Activated CD4-positive, alpha-beta T cell treated with anti-CD3 and anti-CD28 coated beads for 1 hour (primary cell): Measurements from ENCODE around the gene BMPER.

Source experiments
- DNase-seq: peaks from one replicate; pipeline ENCODE4 v3.0.0-alpha.2; 2020

BMPER gene

GRCh38 chr7:34067005-34067778, 161.9 kb downstream of the BMPER start:
- no peak for DNase-seq

GRCh38 chr7:34069676-34070075, 164.3 kb downstream of the BMPER start:
- no peak for DNase-seq

- no peak for DNase-seq
Observed at GRCh38 chr7:34070511-34071323, 165.4 kb downstream of the BMPER start.

- DNase-seq = no peak
Observed at GRCh38 chr7:34073676-34074075, 168.3 kb downstream of the BMPER start.

- no peak for DNase-seq
Observed at GRCh38 chr7:34074421-34074820, 169.1 kb downstream of the BMPER start.

- no peak for DNase-seq
Observed at GRCh38 chr7:34075523-34076370, 170.4 kb downstream of the BMPER start.

GRCh38 chr7:34077168-34077567, 171.8 kb downstream of the BMPER start:
- DNase-seq = no peak

GRCh38 chr7:34078864-34079263, 173.5 kb downstream of the BMPER start:
- no peak for DNase-seq

GRCh38 chr7:34080513-34080912, 175.2 kb downstream of the BMPER start:
- DNase-seq = no peak

GRCh38 chr7:34081935-34082334, 176.6 kb downstream of the BMPER start:
- DNase-seq = no peak

- DNase-seq = no peak
Observed at GRCh38 chr7:34083440-34083839, 178.1 kb downstream of the BMPER start.

- DNase-seq = no peak
Observed at GRCh38 chr7:34084651-34085050, 179.3 kb downstream of the BMPER start.

GRCh38 chr7:34086064-34086463, 180.7 kb downstream of the BMPER start:
- no peak for DNase-seq

- no peak for DNase-seq
Observed at GRCh38 chr7:34086981-34087380, 181.6 kb downstream of the BMPER start.

- no peak for DNase-seq
Observed at GRCh38 chr7:34087892-34088891, 182.9 kb downstream of the BMPER start.

- DNase-seq = no peak
Observed at GRCh38 chr7:34090816-34091215, 185.5 kb downstream of the BMPER start.

GRCh38 chr7:34091321-34091917, 186.1 kb downstream of the BMPER start:
- no peak for DNase-seq

- no peak for DNase-seq
Observed at GRCh38 chr7:34093276-34093675, 187.9 kb downstream of the BMPER start.

- no peak for DNase-seq
Observed at GRCh38 chr7:34096198-34096651, 190.9 kb downstream of the BMPER start.

- no peak for DNase-seq
Observed at GRCh38 chr7:34096777-34097176, 191.4 kb downstream of the BMPER start.

GRCh38 chr7:34100661-34101060, 195.3 kb downstream of the BMPER start:
- DNase-seq = no peak
